Breast epithelium (tissue), 3 donors: Measurements from ENCODE around the gene SDCCAG8.

Source experiments
- CTCF ChIP-seq, 3 donors: fragments of 450-650 bp; IDR thresholded peaks; one replicate each; pipeline ENCODE4 v1.5.1; 2016 to 2017; ENCODE audit warnings: antibody characterized with exemption in 3 of 3, mild to moderate bottlenecking in 3 of 3, moderate library complexity in 3 of 3
- POLR2A ChIP-seq: fragments of 450-650 bp; IDR thresholded peaks from one replicate; pipeline ENCODE4 v1.6.1; 2016; ENCODE audit warnings: antibody characterized with exemption, mild to moderate bottlenecking, moderate library complexity
- POLR2AphosphoS5 ChIP-seq, 3 donors: sonication (generic); formaldehyde crosslinking; IDR thresholded peaks; one replicate each; pipeline ENCODE4 v1.6.1; 2017; ENCODE audit warnings: antibody characterized with exemption in 3 of 3

GRCh38 chr1:243433737-243434370 lies 178.0 kb downstream of the SDCCAG8 start:
- TF ChIP-seq CTCF (IDR thresholded peaks at IDR 0.05) (no peak), POLR2A (no peak), POLR2AphosphoS5 (IDR thresholded peaks at IDR 0.05) (no peak)
